ENCODE results near the gene C4orf50. TPM values are rescaled to one million over a fixed set of nuclear protein-coding genes. Genes with fewer than 3 reads are reported as not detected.

The C4orf50 gene
- total RNA-seq (2014; rRNA removed; shearing (Covaris generic)), result 0.02 TPM in 2 replicates

DNA sequence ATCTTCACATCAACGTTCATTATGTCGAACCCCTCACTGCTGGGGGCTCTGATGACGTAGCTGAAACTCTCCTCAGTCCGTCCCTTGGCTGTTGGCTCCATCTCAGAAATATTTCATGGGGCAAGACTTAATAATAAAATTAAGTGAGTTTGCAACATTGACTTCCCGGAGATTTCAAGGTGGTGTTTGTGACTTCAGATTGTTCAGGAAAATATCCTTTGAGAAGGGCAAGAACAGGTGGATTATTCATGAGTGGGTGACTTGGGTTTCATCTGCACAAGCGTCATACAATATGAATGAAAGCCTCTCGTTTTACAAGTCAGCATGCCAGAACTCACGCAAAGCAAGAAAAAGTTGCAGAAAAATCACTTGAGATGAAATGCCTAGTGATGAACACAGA lies at the start of gene C4orf50:
Gene C4orf50, minus strand, starts transcription at position 101 of the 400 bp plus-strand sequence.
- no peak for DNase-seq (ENCODE audit: low spot score)

DNA sequence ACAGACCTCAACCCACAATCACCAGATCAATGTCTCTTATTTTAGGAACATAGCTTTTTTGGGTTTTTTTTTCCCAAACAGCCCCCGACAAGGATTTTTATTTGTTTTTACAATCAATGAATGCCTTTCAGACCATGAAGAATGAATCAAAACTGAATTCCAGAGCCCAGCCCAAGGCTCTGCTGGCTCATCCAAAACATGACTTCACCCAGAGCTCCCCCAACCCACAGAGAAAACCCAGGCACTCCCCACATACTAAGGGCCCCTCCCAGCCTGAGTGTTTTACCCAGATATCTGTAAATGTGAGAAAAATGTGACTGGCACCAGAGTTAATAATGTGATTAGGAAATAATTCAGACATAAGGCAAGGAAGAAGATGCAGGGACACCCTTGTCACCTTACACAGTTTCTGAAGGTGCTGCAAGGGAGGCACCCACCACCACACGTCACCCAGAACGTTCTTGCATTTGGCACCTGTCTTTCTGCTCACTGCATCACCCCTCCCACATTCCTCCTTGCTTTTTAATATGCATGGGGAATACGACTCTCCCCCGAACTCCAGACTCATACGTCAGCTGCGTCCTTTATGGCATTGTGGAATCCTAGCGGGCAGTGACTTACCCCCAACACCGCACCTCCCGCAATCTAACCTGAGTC lies 47.8 kb upstream of the C4orf50 start:
- no peak for DNase-seq (ENCODE audit: low spot score)

- DNase-seq (ENCODE audit: low spot score), result no peak
These were observed 46.9 kb upstream of the C4orf50 start for GRCh38 chr4:6065166-6065565.

- DNase-seq (ENCODE audit: low spot score), result no peak
These were observed 46.2 kb upstream of the C4orf50 start for GRCh38 chr4:6064383-6064782.

DNA sequence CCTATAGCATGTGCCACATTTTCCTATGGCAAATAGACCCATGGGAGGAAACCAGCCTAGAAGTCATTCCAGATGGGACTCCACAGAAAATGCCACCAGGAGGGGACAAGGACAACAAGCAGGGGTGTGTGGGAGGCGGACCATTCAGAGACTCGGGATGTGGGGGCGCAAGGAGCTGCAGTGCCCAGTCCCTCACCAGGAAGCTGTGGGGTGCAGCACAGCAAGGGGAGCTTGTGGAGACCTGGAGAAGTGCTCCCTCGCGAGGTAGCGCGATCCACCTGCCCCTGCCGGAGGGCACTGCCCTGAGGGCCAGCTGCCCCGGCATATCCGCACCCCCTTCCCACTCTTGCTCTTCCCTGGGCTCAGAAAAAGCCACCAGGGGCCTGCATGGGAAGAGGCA lies 45.5 kb upstream of the C4orf50 start:
- DNase-seq (ENCODE audit: low spot score), result no peak

- no peak for DNase-seq (ENCODE audit: low spot score)
These were observed 43.9 kb upstream of the C4orf50 start for GRCh38 chr4:6062133-6062532.

DNA sequence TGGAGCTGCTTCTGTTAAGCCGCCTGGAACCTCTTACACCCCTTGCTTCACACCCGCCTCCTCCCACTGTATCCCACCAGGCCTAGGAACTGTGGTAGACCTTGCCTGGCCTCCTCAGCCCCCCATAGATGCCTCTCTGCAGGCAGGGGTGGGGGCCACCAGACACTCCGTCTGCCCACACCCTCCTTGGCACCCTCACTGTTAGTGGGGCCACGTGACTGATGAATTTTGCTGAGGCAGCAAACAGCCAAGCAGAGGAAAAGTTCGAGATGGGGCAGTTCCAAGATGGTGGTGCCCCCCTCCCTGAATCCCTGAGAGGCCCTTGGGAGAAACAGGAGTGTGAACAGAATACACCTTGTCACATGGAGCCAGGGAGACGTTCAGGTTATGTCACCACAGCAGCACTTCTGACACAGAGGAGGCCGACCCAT lies 41.2 kb upstream of the C4orf50 start:
- no peak for DNase-seq (ENCODE audit: low spot score)

GRCh38 chr4:6058531-6059374 lies 40.5 kb upstream of the C4orf50 start:
- DNase-seq (ENCODE audit: low spot score), result no peak

- no peak for DNase-seq (ENCODE audit: low spot score)
These were observed 38.9 kb upstream of the C4orf50 start for GRCh38 chr4:6056976-6057766.

- DNase-seq (ENCODE audit: low spot score), result no peak
These were observed 37.2 kb upstream of the C4orf50 start for GRCh38 chr4:6055436-6055835.

DNA sequence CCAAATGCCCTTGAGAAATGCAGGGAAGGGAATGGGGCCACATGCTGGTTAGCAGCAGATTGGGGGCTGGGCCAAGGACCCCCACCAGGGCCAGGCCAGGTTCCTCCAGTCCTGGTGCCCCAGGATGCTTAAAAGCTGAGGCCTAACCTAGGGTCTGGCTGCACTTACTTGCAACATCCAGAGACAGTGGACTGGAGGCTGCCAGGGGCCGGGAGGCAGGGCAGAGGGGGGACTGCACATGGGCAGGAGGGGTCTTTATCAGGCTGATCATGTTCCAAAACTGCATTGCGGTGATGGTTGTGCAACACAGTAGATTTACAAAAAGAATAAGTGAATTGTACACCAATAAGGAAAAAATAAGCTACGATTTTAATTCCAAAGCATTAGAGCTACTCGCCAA lies 36.8 kb upstream of the C4orf50 start:
- DNase-seq (ENCODE audit: low spot score), result no peak

DNA sequence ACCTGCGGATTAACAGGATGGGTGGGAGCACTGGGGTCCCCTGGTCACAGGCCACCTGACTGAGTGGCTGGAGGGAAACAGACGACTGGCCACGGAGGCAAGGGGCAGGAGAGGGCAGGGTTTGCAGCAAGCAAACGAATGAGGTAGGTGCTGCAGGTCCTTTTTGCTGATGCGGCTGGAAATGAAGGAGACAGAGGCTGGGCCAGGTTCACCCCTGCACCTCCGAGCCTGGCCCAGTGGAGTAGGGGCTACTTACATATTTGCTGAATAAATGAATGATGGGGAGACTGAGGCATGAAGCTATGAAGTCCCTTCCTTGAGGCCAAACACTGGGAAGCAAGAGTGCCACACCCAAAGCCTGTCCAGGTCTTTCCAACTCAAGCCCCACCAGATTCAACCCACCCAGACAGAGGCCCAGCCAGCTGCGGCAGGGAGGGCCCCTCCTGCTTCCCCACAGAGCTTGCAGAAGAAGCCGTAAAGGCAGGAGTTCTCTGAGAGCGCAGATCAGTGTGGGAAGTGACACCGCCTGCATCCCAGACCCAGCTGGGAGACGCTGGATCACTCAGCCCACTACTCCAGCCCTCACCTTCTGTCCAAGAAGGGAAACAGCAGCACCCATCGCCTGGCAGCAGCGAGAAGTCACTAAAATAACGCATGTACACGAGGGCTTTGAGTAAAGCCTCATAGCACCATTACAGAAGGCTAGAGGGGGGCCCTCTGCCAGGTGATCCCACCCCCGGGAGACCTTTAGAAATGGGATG lies 36.1 kb upstream of the C4orf50 start:
- DNase-seq (ENCODE audit: low spot score), result no peak

DNA sequence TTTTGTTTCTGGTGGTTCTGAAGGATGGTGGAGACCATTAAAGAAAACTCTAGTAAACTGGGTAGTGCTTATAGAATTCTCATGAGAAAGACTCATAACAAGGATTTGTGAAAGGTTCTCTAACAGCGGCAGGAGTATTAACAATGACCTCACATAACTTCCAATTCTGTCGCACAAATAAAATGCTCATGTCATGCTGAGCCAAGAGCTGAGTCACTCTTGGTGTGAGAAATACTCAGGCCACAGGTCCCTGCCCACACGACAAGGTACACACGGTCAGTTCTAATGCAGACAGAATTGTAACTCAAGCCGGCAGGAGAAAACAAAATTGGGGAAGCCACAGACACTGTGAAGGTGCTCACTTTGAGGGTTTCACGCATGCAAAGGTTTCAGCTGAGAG lies 34.4 kb upstream of the C4orf50 start:
- peak; percentile 87 for DNase-seq (ENCODE audit: low spot score)

DNA sequence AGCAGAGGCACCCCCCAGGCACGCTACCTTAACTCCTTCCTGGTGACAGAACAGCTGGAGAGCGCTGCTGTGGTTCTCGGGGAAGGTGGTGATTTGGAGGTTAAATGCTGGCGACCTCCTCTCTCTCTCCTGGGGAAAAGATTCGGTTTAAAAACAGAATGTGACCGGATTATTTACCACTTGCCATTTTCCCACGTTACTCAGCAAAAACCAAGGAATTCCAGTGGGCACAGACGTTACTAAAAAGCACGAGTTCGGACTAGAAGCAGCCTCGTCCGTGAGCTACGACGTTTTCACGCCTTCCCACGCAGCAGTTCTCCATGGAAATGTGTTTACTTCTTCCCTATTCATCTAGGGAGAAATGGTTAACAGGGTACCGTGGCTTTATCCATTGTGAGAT lies 32.3 kb upstream of the C4orf50 start:
- DNase-seq (ENCODE audit: low spot score), result peak; percentile 28

DNA sequence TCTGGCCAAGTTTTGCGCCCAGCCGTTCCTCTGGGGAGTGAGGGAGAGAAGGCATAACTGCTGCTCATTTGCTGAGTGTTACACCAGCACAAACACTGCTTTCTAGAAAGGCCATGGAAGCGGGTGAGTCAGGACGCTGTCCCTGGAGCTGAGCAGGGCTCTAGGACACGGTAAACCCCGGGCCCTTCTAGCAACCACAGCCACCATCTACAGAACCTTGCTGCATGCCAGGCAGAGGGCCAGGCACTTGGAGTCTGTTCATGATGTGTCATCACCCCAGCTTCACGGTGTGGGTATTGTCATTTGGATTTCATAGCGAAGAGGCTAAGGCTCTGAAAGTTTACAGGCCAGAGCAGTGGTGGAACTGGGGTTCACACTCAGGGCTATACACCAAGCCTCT lies 31.8 kb upstream of the C4orf50 start:
- DNase-seq (ENCODE audit: low spot score), result peak; percentile 49

GRCh38 chr4:6049278-6049677 lies 31.0 kb upstream of the C4orf50 start:
- DNase-seq (ENCODE audit: low spot score), result no peak

- DNase-seq (ENCODE audit: low spot score), result no peak
These were observed 30.3 kb upstream of the C4orf50 start for GRCh38 chr4:6048537-6048936.

GRCh38 chr4:6047130-6047673 lies 29.0 kb upstream of the C4orf50 start:
- DNase-seq (ENCODE audit: low spot score), result no peak

- no peak for DNase-seq (ENCODE audit: low spot score)
These were observed 28.4 kb upstream of the C4orf50 start for GRCh38 chr4:6046526-6047129.

DNA sequence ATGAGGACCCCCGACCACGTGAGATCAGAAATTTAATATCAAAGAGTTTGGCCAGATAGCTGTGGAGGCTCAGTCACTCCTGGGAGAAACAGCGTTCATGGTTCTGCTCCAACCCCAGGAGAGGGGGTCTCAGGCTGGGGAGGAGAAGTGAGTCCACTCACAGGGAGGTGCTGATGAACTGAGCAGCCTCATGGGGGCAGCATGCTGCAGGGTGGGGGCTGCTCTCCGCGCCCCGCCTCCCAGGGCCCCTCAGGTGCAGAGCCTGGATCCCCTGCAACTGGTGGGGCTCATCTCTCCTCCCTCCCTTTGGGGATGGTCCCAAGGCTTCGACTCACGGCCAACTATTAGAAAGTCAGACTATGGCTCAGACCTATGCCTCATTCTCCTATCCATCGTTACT lies 26.6 kb upstream of the C4orf50 start:
- no peak for DNase-seq (ENCODE audit: low spot score)

DNA sequence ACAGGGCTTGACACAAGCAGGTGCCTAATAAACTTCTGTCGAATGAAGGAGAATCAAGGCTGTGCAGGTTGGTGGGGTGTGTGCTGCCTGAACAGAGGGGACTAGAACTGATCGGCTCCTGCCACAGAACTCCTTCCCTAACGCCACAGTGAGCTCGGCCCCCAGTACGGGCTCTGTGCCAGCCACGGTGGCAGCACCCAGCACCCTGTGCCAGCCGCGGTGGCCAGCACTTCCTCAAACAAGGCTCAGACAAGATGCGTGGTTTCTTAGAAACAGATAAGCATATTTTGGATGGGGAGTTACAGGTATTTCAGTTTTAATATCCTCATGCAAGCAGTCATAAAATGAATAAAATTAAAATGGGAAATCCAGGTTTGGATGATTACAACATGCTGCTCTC lies 26.0 kb upstream of the C4orf50 start:
- no peak for DNase-seq (ENCODE audit: low spot score)

Data from H4 (cell line).